ENCODE measurements around the gene MBD6. TPM values are rescaled to one million over a fixed set of nuclear protein-coding genes. Genes with fewer than 3 reads are reported as not detected.

The MBD6 gene
- total RNA-seq (2014; rRNA removed; shearing (Covaris generic)), result 6.6 and 6.8 TPM in 2 replicates
- polyA plus RNA-seq (2015; cell fraction: cytosol; rRNA removed), result 51.0 and 64.4 TPM in 2 replicates
- polyA plus RNA-seq (2015; cell fraction: nucleus; rRNA removed), result 66.5 and 79.7 TPM in 2 replicates

GRCh38 chr12:57522011-57522886, at the start of gene MBD6:
MBD6 (plus strand) TSS chr12:57522824; CDS start chr12:57524304, 1,480 bp downstream.
- in situ Hi-C loops (cut with HindIII; ENCODE audit: low pct_unique_long_range_greater_than_20kb, low sequenced_read_pairs), result no loop called here
- peak; percentile 86 for DNase-seq (ENCODE audit: low read depth, low spot score)

- in situ Hi-C loops (cut with HindIII; ENCODE audit: low pct_unique_long_range_greater_than_20kb, low sequenced_read_pairs), result no loop called here
- no peak for DNase-seq (ENCODE audit: low read depth, low spot score)
Measured at GRCh38 chr12:57473392-57473791, 49.2 kb upstream of the MBD6 start.

GRCh38 chr12:57473886-57474285, 48.7 kb upstream of the MBD6 start:
- in situ Hi-C loops (cut with HindIII; ENCODE audit: low pct_unique_long_range_greater_than_20kb, low sequenced_read_pairs), result no loop called here
- no peak for DNase-seq (ENCODE audit: low read depth, low spot score)

- in situ Hi-C loops (cut with HindIII; ENCODE audit: low pct_unique_long_range_greater_than_20kb, low sequenced_read_pairs), result no loop called here
- no peak for DNase-seq (ENCODE audit: low read depth, low spot score)
Measured at GRCh38 chr12:57474430-57474829, 48.2 kb upstream of the MBD6 start.

- in situ Hi-C loops (cut with HindIII; ENCODE audit: low pct_unique_long_range_greater_than_20kb, low sequenced_read_pairs), result no loop called here
- no peak for DNase-seq (ENCODE audit: low read depth, low spot score)
Measured at GRCh38 chr12:57474862-57475261, 47.8 kb upstream of the MBD6 start.

GRCh38 chr12:57475271-57476161, 47.1 kb upstream of the MBD6 start:
- in situ Hi-C loops (cut with HindIII; ENCODE audit: low pct_unique_long_range_greater_than_20kb, low sequenced_read_pairs), result no loop called here
- no peak for DNase-seq (ENCODE audit: low read depth, low spot score)

- no peak for DNase-seq (ENCODE audit: low read depth, low spot score)
- in situ Hi-C loops (cut with HindIII; ENCODE audit: low pct_unique_long_range_greater_than_20kb, low sequenced_read_pairs), result no loop called here
Measured at GRCh38 chr12:57476162-57476992, 46.2 kb upstream of the MBD6 start.

- in situ Hi-C loops (cut with HindIII; ENCODE audit: low pct_unique_long_range_greater_than_20kb, low sequenced_read_pairs), result no loop called here
- no peak for DNase-seq (ENCODE audit: low read depth, low spot score)
Measured at GRCh38 chr12:57476993-57477709, 45.5 kb upstream of the MBD6 start.

- DNase-seq (ENCODE audit: low read depth, low spot score), result no peak
Measured at GRCh38 chr12:57477710-57478681, 44.6 kb upstream of the MBD6 start.

GRCh38 chr12:57479043-57479375, 43.6 kb upstream of the MBD6 start:
- in situ Hi-C loops (cut with HindIII; ENCODE audit: low pct_unique_long_range_greater_than_20kb, low sequenced_read_pairs), result no loop called here
- DNase-seq (ENCODE audit: low read depth, low spot score), result no peak

More at GRCh38 chr12:57477710-57478681, 44.6 kb upstream of the MBD6 start:
- in situ Hi-C loops (cut with HindIII; ENCODE audit: low pct_unique_long_range_greater_than_20kb, low sequenced_read_pairs), result no loop called here

- DNase-seq (ENCODE audit: low read depth, low spot score), result no peak
- in situ Hi-C loops (cut with HindIII; ENCODE audit: low pct_unique_long_range_greater_than_20kb, low sequenced_read_pairs), result no loop called here
Measured at GRCh38 chr12:57479376-57480115, 43.1 kb upstream of the MBD6 start, which contains the start of gene ARHGAP9. ARHGAP9 (minus strand) TSS chr12:57479866; CDS start chr12:57479406, 460 bp downstream.

- in situ Hi-C loops (cut with HindIII; ENCODE audit: low pct_unique_long_range_greater_than_20kb, low sequenced_read_pairs), result no loop called here
- DNase-seq (ENCODE audit: low read depth, low spot score), result no peak
Measured at GRCh38 chr12:57481671-57482070, 41.0 kb upstream of the MBD6 start.

GRCh38 chr12:57483466-57483865, 39.2 kb upstream of the MBD6 start:
- in situ Hi-C loops (cut with HindIII; ENCODE audit: low pct_unique_long_range_greater_than_20kb, low sequenced_read_pairs), result no loop called here
- DNase-seq (ENCODE audit: low read depth, low spot score), result no peak

GRCh38 chr12:57485695-57486094, 36.9 kb upstream of the MBD6 start:
- no peak for DNase-seq (ENCODE audit: low read depth, low spot score)
- in situ Hi-C loops (cut with HindIII; ENCODE audit: low pct_unique_long_range_greater_than_20kb, low sequenced_read_pairs), result no loop called here

GRCh38 chr12:57487055-57487596, 35.5 kb upstream of the MBD6 start:
- in situ Hi-C loops (cut with HindIII; ENCODE audit: low pct_unique_long_range_greater_than_20kb, low sequenced_read_pairs), result no loop called here
- DNase-seq (ENCODE audit: low read depth, low spot score), result no peak
